Sigmoid colon (tissue), 7 donors: ENCODE data around the gene PXN. TPM values are rescaled to one million over a fixed set of nuclear protein-coding genes. Genes with fewer than 3 reads are reported as not detected.

Experiments used
- DNase-seq: peaks from one replicate; pipeline ENCODE4 v3.0.0-alpha.2; 2019
- H3K27ac ChIP-seq, 4 donors: fragments of 200-600 bp; sonication (generic); one replicate each; pipeline ENCODE4 v1.5.1; 2016 to 2019; ENCODE audit warnings: mild to moderate bottlenecking in 1 of 4
- H3K27me3 ChIP-seq, 3 donors: fragments of 200-600 bp; sonication (generic); one replicate each; pipeline ENCODE4 v1.5.1; 2019; ENCODE audit warnings: mild to moderate bottlenecking in 1 of 3
- H3K36me3 ChIP-seq, 4 donors: fragments of 200-600 bp; sonication (generic); one replicate each; pipeline ENCODE4 v1.5.1; 2016 to 2019
- H3K4me1 ChIP-seq, 4 donors: fragments of 200-600 bp; sonication (generic); one replicate each; pipeline ENCODE4 v1.5.1; 2017 to 2019
- H3K4me3 ChIP-seq, 4 donors: fragments of 200-600 bp; sonication (generic); one replicate each; pipeline ENCODE4 v1.5.1; 2017 to 2019; ENCODE audit warnings: mild to moderate bottlenecking in 2 of 4, moderate library complexity in 1 of 4
- H3K9me3 ChIP-seq, 4 donors: fragments of 200-600 bp in 3 of 4; sonication (generic) in 3 of 4; one replicate each; pipeline versions ENCODE4 v1.5.1 to v1.6.1; 2013 to 2019
- EP300 ChIP-seq, 4 donors: sonication (generic); formaldehyde crosslinking; IDR thresholded peaks; one replicate each; pipeline ENCODE4 v1.6.1; 2017; ENCODE audit warnings: antibody characterized with exemption in 4 of 4
- POLR2A ChIP-seq, 2 donors: fragments of 450-650 bp; IDR thresholded peaks; one replicate each; pipeline ENCODE4 v1.6.1; 2016; ENCODE audit warnings: antibody characterized with exemption in 2 of 2, mild to moderate bottlenecking in 2 of 2, moderate library complexity in 2 of 2
- POLR2AphosphoS5 ChIP-seq, 4 donors: sonication (generic); formaldehyde crosslinking; IDR thresholded peaks; one replicate each; pipeline ENCODE4 v1.6.1; 2017; ENCODE audit warnings: antibody characterized with exemption in 4 of 4
- WGBS, 2 donors: extraction: QIAGEN DNeasy Blood & Tissue Kit; methylation state at CpG; one replicate each; pipeline ENCODE4 v1.1.7; 2013; 5-methylcytosine and 5-hydroxymethylcytosine counted together
- intact Hi-C: fragments of 100-400 bp; cut with DNase I; formaldehyde crosslinking; loops from one replicate; pipeline ENCODE4 v1.15.1; 2023
- polyA plus RNA-seq, 3 donors: library from polyadenylated mRNA; stranded (reverse); fragments of 200-250 nt; gene quantifications; one replicate each; pipeline ENCODE4 v1.2.3, GENCODE V29; 2013
- total RNA-seq, 4 donors: library from RNA; depleted of rRNA; stranded (reverse); fragments of >200 nt; gene quantifications; one replicate each; pipeline ENCODE4 v1.1.0, GENCODE V29; 2016
- TF ChIP-seq, protein P1 (sequence below), 4 experiments: fragments of 450-650 bp in 3 of 4; fragments of 200-600 bp in 1 of 4; IDR thresholded peaks; one replicate each; pipeline ENCODE4 v1.5.1; 2016 to 2019; ENCODE audit warnings: antibody characterized with exemption in 4 of 4, mild to moderate bottlenecking in 3 of 4, moderate library complexity in 2 of 4
- donor health status: healthy with polysubstance abuse.
- donor health status: Bipolar disorder and iron deficiency.
- donor health status: healthy.

Gene PXN
- total and polyA plus RNA-seq, 7 donors: 41.0 to 127 (median 79.3) TPM

DNA sequence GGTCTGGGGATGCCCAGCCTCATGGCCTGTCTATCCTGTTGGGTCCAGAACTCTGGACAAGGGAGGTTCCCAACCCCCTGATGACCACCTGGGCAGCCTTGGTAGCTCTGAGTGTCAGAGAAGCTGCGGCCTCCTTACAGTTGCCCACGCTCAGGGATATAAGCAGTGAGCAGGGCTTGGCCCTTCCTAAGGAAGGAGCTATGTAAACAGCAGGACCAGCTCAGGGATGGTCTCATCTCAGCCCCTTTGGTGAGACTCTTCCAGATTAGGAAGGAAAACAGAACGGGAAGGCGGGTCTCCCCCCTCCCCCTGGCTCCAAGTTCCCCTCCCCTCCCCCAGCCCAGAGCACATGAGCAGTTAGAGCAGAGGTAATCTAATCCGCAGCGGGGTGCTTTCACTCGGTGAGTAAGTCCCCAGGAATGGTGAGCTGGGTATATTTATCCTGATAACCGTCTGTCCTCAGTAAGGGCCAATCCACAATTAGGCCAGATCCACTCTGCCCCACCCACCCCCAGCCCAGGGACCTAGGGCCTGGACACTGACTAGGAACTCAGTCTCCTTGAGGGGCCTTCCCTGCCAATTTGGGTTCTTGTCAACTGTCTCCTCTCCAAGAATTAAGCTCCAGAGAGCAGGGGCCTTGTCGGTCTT is 35.1 kb downstream of the PXN start:
- Histone ChIP-seq H3K4me3 (peak overlapping the region in 2 of 4 donors; percentile 2 to 20), H3K27ac (peak overlapping the region; percentile 89 to 95 (median 92)), H3K36me3 (peaks cover 0 to 8% (median 0%) of the 10 kb centered on the region in 4 donors), H3K9me3 (no peaks in the 10 kb centered on the region), H3K4me1 (peaks cover 0 to 97% (median 90%) of the 10 kb centered on the region in 4 donors), H3K27me3 (no peaks in the 10 kb centered on the region)
- TF ChIP-seq POLR2A (IDR thresholded peaks at IDR 0.05) (no peak), EP300 (IDR thresholded peaks at IDR 0.05) (peak in 1 of 4 donors; percentile 32), POLR2AphosphoS5 (IDR thresholded peaks at IDR 0.05) (peak in 3 of 4 donors; percentile 27 to 39 (median 34))
- TF ChIP-seq, protein P1, sequence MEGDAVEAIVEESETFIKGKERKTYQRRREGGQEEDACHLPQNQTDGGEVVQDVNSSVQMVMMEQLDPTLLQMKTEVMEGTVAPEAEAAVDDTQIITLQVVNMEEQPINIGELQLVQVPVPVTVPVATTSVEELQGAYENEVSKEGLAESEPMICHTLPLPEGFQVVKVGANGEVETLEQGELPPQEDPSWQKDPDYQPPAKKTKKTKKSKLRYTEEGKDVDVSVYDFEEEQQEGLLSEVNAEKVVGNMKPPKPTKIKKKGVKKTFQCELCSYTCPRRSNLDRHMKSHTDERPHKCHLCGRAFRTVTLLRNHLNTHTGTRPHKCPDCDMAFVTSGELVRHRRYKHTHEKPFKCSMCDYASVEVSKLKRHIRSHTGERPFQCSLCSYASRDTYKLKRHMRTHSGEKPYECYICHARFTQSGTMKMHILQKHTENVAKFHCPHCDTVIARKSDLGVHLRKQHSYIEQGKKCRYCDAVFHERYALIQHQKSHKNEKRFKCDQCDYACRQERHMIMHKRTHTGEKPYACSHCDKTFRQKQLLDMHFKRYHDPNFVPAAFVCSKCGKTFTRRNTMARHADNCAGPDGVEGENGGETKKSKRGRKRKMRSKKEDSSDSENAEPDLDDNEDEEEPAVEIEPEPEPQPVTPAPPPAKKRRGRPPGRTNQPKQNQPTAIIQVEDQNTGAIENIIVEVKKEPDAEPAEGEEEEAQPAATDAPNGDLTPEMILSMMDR (IDR thresholded peaks at IDR 0.05): no peak
- DNase-seq: peak; percentile 91
- 58 to 71% methylated on average over 9 of the region's 9 CpGs for WGBS, 2 donors
- intact Hi-C loops: no loop called here

DNA sequence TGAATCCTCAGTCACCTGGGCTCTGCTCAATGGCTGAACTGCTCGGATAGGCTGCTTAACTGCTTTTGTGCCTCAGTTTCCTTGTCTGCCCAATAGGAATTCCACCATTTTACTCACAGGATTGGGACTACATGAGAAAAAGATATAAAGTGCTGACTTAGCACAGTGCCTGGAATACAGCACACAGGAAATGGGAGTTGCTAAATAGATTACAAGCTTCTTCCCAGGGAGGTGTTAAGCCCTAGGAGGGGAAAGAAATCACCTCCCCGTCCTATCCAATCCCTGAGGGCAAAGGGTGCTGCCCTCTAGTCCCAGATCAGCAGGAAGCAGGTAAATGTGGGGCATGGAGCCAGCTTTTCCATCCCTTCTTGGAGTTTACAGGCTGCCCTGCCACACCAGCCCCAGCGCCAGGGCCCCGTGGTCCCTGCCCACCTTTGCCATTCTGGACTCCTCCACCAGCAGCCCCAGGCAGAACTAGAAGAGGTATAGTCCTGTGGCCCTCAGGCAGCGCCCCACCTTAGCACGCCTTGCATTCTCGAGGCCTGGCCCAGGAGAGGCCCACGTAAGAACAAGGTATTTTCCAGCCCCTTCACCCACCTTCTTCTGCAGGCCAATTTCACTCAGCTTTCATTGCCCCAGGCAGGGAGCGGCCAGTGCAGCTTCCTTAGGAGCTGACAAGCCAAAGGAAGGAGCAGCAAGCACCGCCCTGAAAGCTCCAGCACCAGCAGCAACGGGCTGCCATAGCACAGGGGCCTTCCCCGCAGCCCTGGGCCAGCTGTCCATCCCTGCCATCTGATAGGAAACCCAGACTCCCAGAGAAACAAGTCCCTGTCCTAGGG is 35.8 kb downstream of the PXN start:
- intact Hi-C loops: loop anchor here (2.0 kb wide), 1 partner anchor 61 kb away; the partner anchor contains the start of gene RNU4-2
- TF ChIP-seq, protein P1 (IDR thresholded peaks at IDR 0.05): no peak
- TF ChIP-seq POLR2AphosphoS5 (IDR thresholded peaks at IDR 0.05) (no peak), POLR2A (IDR thresholded peaks at IDR 0.05) (no peak), EP300 (IDR thresholded peaks at IDR 0.05) (no peak)
- Histone ChIP-seq H3K36me3 (peaks cover 0 to 8% (median 0%) of the 10 kb centered on the region in 4 donors), H3K9me3 (no peaks in the 10 kb centered on the region), H3K4me3 (peak overlapping the region in 2 of 4 donors; percentile 2 to 20), H3K27me3 (no peaks in the 10 kb centered on the region), H3K27ac (peak overlapping the region; percentile 89 to 95 (median 92)), H3K4me1 (peaks cover 0 to 97% (median 90%) of the 10 kb centered on the region in 4 donors)
- WGBS, 2 donors: 37 to 65% methylated on average over 12 of the region's 12 CpGs
- DNase-seq: peak; percentile 71

DNA sequence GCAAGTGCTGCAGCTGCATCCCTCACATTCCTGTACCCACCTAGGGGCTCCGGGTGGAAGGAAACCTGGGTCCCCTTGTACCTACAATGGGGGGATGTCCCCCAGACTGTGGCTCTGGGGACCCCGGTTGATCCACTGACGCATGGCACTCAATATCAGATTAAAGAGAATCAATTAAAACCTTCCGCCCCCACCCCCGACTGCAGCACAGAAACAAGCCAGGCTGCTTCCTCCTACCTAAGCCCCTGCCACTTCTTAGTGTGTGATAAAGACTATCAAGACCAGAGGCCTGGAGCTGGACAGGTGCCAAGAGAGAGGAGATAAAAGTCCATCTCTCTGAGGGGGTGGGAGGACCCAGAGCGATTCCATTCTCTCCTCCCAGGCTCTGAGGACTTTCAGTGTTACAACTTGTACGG is 36.5 kb downstream of the PXN start:
- H3K27ac ChIP-seq: peak overlapping the region; percentile 89 to 95 (median 92)
- 39 to 58% methylated on average over 7 of the region's 7 CpGs for WGBS, 2 donors
- H3K4me1 ChIP-seq: peaks cover 0 to 97% (median 90%) of the 10 kb centered on the region in 4 donors
- no peaks in the 10 kb centered on the region for H3K9me3 ChIP-seq
- H3K36me3 ChIP-seq: peaks cover 0 to 10% (median 0%) of the 10 kb centered on the region in 4 donors
- intact Hi-C loops: loop anchor here (2.0 kb wide), 1 partner anchor 62 kb away; the partner anchor contains the start of gene RNU4-2
- TF ChIP-seq POLR2A (IDR thresholded peaks at IDR 0.05): no peak
- TF ChIP-seq POLR2AphosphoS5 (IDR thresholded peaks at IDR 0.05): no peak
- TF ChIP-seq EP300 (IDR thresholded peaks at IDR 0.05): no peak
- TF ChIP-seq, protein P1 (IDR thresholded peaks at IDR 0.05): no peak
- peak overlapping the region in 2 of 4 donors; percentile 2 to 11 for H3K4me3 ChIP-seq
- no peaks in the 10 kb centered on the region for H3K27me3 ChIP-seq
- peak; percentile 79 for DNase-seq

DNA sequence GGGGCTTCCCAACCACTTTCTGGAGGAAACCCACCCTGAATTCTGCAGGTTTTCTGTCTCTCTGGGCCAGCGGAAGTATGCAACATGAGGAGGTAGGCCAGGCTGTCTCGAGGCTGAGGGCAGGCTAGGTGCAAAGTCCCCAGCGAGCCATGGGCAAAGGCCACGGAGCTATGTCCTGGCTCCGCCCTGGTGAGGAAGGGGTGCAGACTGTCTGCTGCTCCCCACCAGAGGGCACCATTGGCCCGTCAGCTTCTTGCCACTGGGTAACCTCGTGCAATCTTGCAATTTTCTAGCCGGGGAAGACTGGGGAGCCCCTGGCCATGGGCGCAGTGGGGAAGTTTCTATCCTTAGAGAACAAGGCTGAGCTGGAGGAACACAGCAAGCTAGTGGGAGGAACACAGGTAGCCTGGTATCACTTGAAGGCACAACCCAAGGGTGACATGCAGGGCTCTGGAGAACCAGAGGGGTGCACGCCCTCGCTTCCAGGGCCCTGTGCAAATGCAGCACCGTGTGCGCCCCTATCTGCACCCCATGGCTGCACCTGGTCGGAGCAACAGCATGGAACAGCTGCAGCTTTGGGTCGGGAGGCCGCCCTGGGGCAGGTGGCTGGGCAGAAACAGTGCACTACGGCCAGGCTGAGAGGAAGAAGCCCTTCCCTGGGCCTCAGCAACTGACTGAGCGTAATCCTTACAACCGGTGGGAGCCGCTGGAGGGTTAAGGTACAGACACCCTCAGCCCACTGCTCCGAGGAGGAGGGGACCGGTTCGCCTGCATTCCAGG is 37.0 kb downstream of the PXN start:
- TF ChIP-seq, protein P1 (IDR thresholded peaks at IDR 0.05): peak; percentile 97 to 99 (median 98)
- TF ChIP-seq POLR2A (IDR thresholded peaks at IDR 0.05) (no peak), EP300 (IDR thresholded peaks at IDR 0.05) (no peak), POLR2AphosphoS5 (IDR thresholded peaks at IDR 0.05) (peak in 3 of 4 donors; percentile 38 to 58 (median 43))
- H3K4me1 ChIP-seq: peaks cover 0 to 95% (median 87%) of the 10 kb centered on the region in 4 donors
- peak overlapping the region; percentile 89 to 95 (median 92) for H3K27ac ChIP-seq
- H3K36me3 ChIP-seq: peaks cover 3 to 16% (median 4%) of the 10 kb centered on the region in 4 donors
- H3K27me3 ChIP-seq: no peaks in the 10 kb centered on the region
- 13 to 21% methylated on average over 23 of the region's 23 CpGs for WGBS, 2 donors
- H3K9me3 ChIP-seq: no peaks in the 10 kb centered on the region
- peak; percentile 94 for DNase-seq
- intact Hi-C loops: loop anchor here (1.0 to 2.0 kb wide), 2 partner anchors 38 to 62 kb away; partner anchors contain the start of gene RNU4-2
- H3K4me3 ChIP-seq: peak overlapping the region in 2 of 4 donors; percentile 2 to 11
